A549 (cell line): Measurements from ENCODE around the gene GAL3ST2. TPM values are rescaled to one million over a fixed set of nuclear protein-coding genes. Genes with fewer than 3 reads are reported as not detected.

Experiments used
- ATAC-seq, 2 experiments: fragments of 200-7000 bp in 1 of 2; fragments of >200 bp in 1 of 2; cut with Nextera tagmentation in 1 of 2; cut with Tn5 transposase in 1 of 2; 3 replicates each; pipeline versions ENCODE4 v1.8.0 to v1.9.1; 2018 to 2020; ENCODE audit warnings: mild to moderate bottlenecking in 1 of 2, moderate library complexity in 1 of 2
- CTCF ChIA-PET: fragments of 300-600 bp; sonication (Branson Sonifier 250); formaldehyde crosslinking; extraction: SDS; loops from one replicate; lab custom pipeline; 2021; ENCODE audit warnings: antibody characterized with exemption, inconsistent platforms; lab: Yijun Ruan, JAX
- POLR2A ChIA-PET: fragments of 350-600 bp; formaldehyde crosslinking; extraction: SDS; loops from one replicate; lab custom pipeline; 2021; ENCODE audit warnings: antibody characterized with exemption, inconsistent platforms; lab: Yijun Ruan, JAX
- DNase-seq, 2 experiments: peaks; one replicate each; pipeline versions ENCODE4 v3.0.0 to v3.0.0-alpha.2; 2011 to 2016; ENCODE audit warnings: low read depth in 1 of 2, low spot score in 1 of 2
- FAIRE-seq: peaks from 2 replicates; lab custom pipeline; 2011; peaks lifted over from hg19 to GRCh38; lab: Jason Lieb, UNC
- H3K27ac ChIP-seq, 2 experiments: fragments of >200 bp; sonication (Bioruptor Twin); formaldehyde crosslinking; 3 replicates each; pipeline ENCODE4 v1.5.1; 2016 to 2017
- H3K4me1 ChIP-seq: fragments of >200 bp; sonication (Bioruptor Twin); formaldehyde crosslinking; 3 replicates; pipeline ENCODE4 v1.6.1; 2016
- H3K4me2 ChIP-seq: fragments of >200 bp; sonication (Bioruptor Twin); formaldehyde crosslinking; 3 replicates; pipeline ENCODE4 v1.6.1; 2016
- H3K4me3 ChIP-seq: fragments of >200 bp; sonication (Bioruptor Twin); formaldehyde crosslinking; 3 replicates; pipeline ENCODE4 v1.5.1; 2016
- H3K9me3 ChIP-seq: fragments of >200 bp; sonication (Bioruptor Twin); formaldehyde crosslinking; 3 replicates; pipeline ENCODE4 v1.6.1; 2016
- BCL3 ChIP-seq: fragments of >200 bp; sonication (Bioruptor Twin); formaldehyde crosslinking; IDR thresholded peaks from 3 replicates; pipeline ENCODE4 v1.6.1; 2016
- BHLHE40 ChIP-seq: IDR thresholded peaks from 2 replicates; pipeline ENCODE4 v1.6.1; 2012; ENCODE audit warnings: low read depth, low read length, inconsistent platforms
- CEBPB ChIP-seq, 2 experiments: fragments of >200 bp in 1 of 2; sonication (Bioruptor Twin) in 1 of 2; formaldehyde crosslinking in 1 of 2; IDR thresholded peaks; 2 replicates each; pipeline ENCODE4 v1.6.1; 2012 to 2016
- FOSB ChIP-seq: fragments of 250-450 bp; sonication (Bioruptor Pico); IDR thresholded peaks from 2 replicates; pipeline ENCODE4 v1.5.0; 2020; ENCODE audit warnings: mild to moderate bottlenecking, moderate library complexity
- FOSL2 ChIP-seq, 2 experiments: fragments of 450-650 bp in 1 of 2; fragments of >200 bp in 1 of 2; sonication (Bioruptor Twin) in 1 of 2; formaldehyde crosslinking; IDR thresholded peaks; 2 replicates each; pipeline versions ENCODE4 v1.5.0 to v1.6.1; 2016 to 2020; ENCODE audit warnings: mild to moderate bottlenecking in 1 of 2, moderate library complexity in 1 of 2
- HEYL ChIP-seq: fragments of 250-450 bp; sonication (Bioruptor Pico); IDR thresholded peaks from 2 replicates; pipeline ENCODE4 v1.8.0; 2021; ENCODE audit warnings: mild to moderate bottlenecking, moderate library complexity
- HOXB13 ChIP-seq: fragments of 250-450 bp; sonication (Bioruptor Pico); IDR thresholded peaks from 2 replicates; pipeline ENCODE4 v1.5.0; 2020; ENCODE audit warnings: low read depth, mild to moderate bottlenecking, moderate library complexity
- KDM1A ChIP-seq: fragments of 200-600 bp; sonication (generic); IDR thresholded peaks from 2 replicates; pipeline ENCODE4 v1.6.1; 2016; ENCODE audit warnings: low read depth, mild to moderate bottlenecking
- KDM5A ChIP-seq: fragments of 200-600 bp; sonication (generic); IDR thresholded peaks from 2 replicates; pipeline ENCODE4 v1.6.1; 2016; ENCODE audit warnings: antibody characterized with exemption, mild to moderate bottlenecking
- NPAS2 ChIP-seq: fragments of 250-450 bp; sonication (Bioruptor Pico); IDR thresholded peaks from 2 replicates; pipeline ENCODE4 v1.8.0; 2022; ENCODE audit warnings: mild to moderate bottlenecking, moderate library complexity, borderline replicate concordance
- NR3C1 ChIP-seq: fragments of >200 bp; sonication (Bioruptor Twin); formaldehyde crosslinking; IDR thresholded peaks from 3 replicates; pipeline ENCODE4 v1.6.1; 2017
- PBX3 ChIP-seq: IDR thresholded peaks from 2 replicates; pipeline ENCODE4 v1.6.1; 2012
- PHF8 ChIP-seq: fragments of 200-600 bp; sonication (generic); IDR thresholded peaks from 2 replicates; pipeline ENCODE4 v1.6.1; 2016; ENCODE audit warnings: low read depth, mild to moderate bottlenecking, antibody characterized with exemption, moderate library complexity, borderline replicate concordance
- POLR2AphosphoS2 ChIP-seq: conservative IDR thresholded peaks from 2 replicates; pipeline ENCODE4 v1.6.1; 2012; ENCODE audit warnings: low read length, improper control_type of control experiment, inconsistent platforms
- RCOR1 ChIP-seq: fragments of 150-350 bp; IDR thresholded peaks from 2 replicates; pipeline ENCODE4 v1.6.1; 2014; ENCODE audit warnings: antibody characterized with exemption, low read length, low read depth
- RNF2 ChIP-seq: fragments of 200-600 bp; sonication (generic); IDR thresholded peaks from 2 replicates; pipeline ENCODE4 v1.6.1; 2016; ENCODE audit warnings: low read depth, mild to moderate bottlenecking, antibody characterized with exemption, moderate library complexity, borderline replicate concordance
- SMC3 ChIP-seq: fragments of >200 bp; sonication (Bioruptor Twin); formaldehyde crosslinking; IDR thresholded peaks from 3 replicates; pipeline ENCODE4 v1.6.1; 2018; ENCODE audit warnings: inconsistent platforms
- TFCP2L1 ChIP-seq: fragments of 250-450 bp; sonication (Bioruptor Pico); IDR thresholded peaks from 2 replicates; pipeline ENCODE4 v1.5.0; 2021; ENCODE audit warnings: mild to moderate bottlenecking
- TP53 ChIP-seq: fragments of 250-450 bp; sonication (Bioruptor Pico); IDR thresholded peaks from 2 replicates; pipeline ENCODE4 v1.5.0; 2021; ENCODE audit warnings: mild to moderate bottlenecking, moderate library complexity
- ZC3H11A ChIP-seq: fragments of 450-650 bp; IDR thresholded peaks from 2 replicates; pipeline ENCODE4 v1.6.1; 2014; ENCODE audit warnings: antibody characterized with exemption, mild to moderate bottlenecking
- ZNF302 ChIP-seq: fragments of 250-450 bp; sonication (Bioruptor Pico); IDR thresholded peaks from 2 replicates; pipeline ENCODE4 v1.9.0; 2021; ENCODE audit warnings: inconsistent platforms, mild to moderate bottlenecking, moderate library complexity
- ZSCAN20 ChIP-seq: fragments of 250-450 bp; sonication (Bioruptor Pico); IDR thresholded peaks from 2 replicates; pipeline ENCODE4 v1.8.0; 2022; ENCODE audit warnings: mild to moderate bottlenecking, moderate library complexity
- WGBS: methylation state at CpG from one replicate; pipeline ENCODE4 v1.1.6; 2017; ENCODE audit errors: missing lambda C conversion rate; 5-methylcytosine and 5-hydroxymethylcytosine counted together
- polyA plus RNA-seq, 4 experiments: library from polyadenylated mRNA; depleted of rRNA in 3 of 4; stranded (reverse); fragments of >200 nt; fragmentation: RNase III in 1 of 4; extraction: RNeasy Plus Mini Kit Qiagen cat#74134 plus additional on column Dnase treatment in 1 of 4; gene quantifications; 2 replicates in 3 of 4; 3 replicates in 1 of 4; pipeline ENCODE4 v1.2.3, GENCODE V29; 2011 to 2017
- TF ChIP-seq, protein P1 (sequence below): fragments of >200 bp; sonication (Bioruptor Twin); formaldehyde crosslinking; IDR thresholded peaks from 2 replicates; pipeline ENCODE4 v1.6.1; 2016
- TF ChIP-seq, protein P2 (sequence below): fragments of 250-450 bp; sonication (Bioruptor Pico); IDR thresholded peaks from 2 replicates; pipeline ENCODE4 v1.5.0; 2020; ENCODE audit warnings: low read depth, mild to moderate bottlenecking, moderate library complexity

The GAL3ST2 gene
- polyA plus RNA-seq, 2 of the 4 experiments (the other 2 are of a cell fraction), result 0.61 TPM; not detected in 1

DNA sequence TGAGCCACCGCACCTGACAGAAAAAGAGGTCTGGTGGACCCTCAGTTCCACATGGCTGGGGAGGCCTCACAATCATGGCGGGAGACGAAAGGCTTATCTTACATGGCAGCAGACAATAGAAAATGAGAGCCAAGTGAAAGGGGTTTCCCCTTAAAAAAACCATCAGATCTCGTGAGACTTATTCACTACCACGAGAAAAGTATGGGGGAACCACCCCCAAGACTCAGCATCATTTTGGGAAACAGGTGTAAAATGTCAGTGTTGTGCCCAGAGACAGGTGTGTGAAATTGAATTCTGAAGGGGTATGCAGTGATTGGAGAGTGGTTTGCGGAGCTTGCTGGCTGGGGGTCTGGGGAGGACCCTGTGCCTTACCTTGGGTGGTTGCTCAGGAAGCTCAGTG is 46.8 kb upstream of the GAL3ST2 start (continued):
- TF ChIP-seq POLR2AphosphoS2 (no peak), KDM5A (no peak), PBX3 (no peak), BHLHE40 (no peak), ZNF302 (no peak)

GRCh38 chr2:241730671-241731293 is 45.8 kb upstream of the GAL3ST2 start:
- FAIRE-seq (no peak), DNase-seq (no peak), ATAC-seq (no peak)
- Histone ChIP-seq H3K9me3 (no peaks in the 10 kb centered on the region), H3K4me3 (no peak overlapping the region), H3K4me2 (no peak overlapping the region), H3K4me1 (peaks cover 3% of the 10 kb centered on the region; the same call in 1 of the 3 replicates), H3K27ac (no peak overlapping the region)
- CTCF ChIA-PET, result interaction anchor here (0.7 to 1.7 kb wide), 5 partner anchors 9 to 148 kb away, joined by 3 to 7 read pairs (median 3); partner anchors contain the start of gene ING5
- POLR2A ChIA-PET, result no interaction called here
- no peak for TF ChIP-seq KDM1A
- TF ChIP-seq HEYL (CRISPR knock-in tag), result no peak
- TF ChIP-seq NR3C1, result no peak
- TF ChIP-seq BCL3, result no peak
- no peak for TF ChIP-seq FOSL2 (IDR thresholded peaks at IDR 0.05)
- no peak for TF ChIP-seq FOSL2 (CRISPR knock-in tag; IDR thresholded peaks at IDR 0.05)
- TF ChIP-seq, protein P1, sequence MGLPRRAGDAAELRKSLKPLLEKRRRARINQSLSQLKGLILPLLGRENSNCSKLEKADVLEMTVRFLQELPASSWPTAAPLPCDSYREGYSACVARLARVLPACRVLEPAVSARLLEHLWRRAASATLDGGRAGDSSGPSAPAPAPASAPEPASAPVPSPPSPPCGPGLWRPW, result no peak
- TF ChIP-seq NPAS2 (CRISPR knock-in tag), result no peak
- TF ChIP-seq TFCP2L1 (CRISPR knock-in tag), result no peak
- TF ChIP-seq TP53 (CRISPR knock-in tag), result no peak
- TF ChIP-seq HOXB13 (CRISPR knock-in tag), result no peak
- TF ChIP-seq FOSB (CRISPR knock-in tag), result no peak
- TF ChIP-seq SMC3, result no peak
- TF ChIP-seq PHF8, result no peak
- TF ChIP-seq RCOR1, result no peak
- no peak for TF ChIP-seq ZC3H11A
- TF ChIP-seq ZSCAN20, result no peak
- TF ChIP-seq, protein P2, sequence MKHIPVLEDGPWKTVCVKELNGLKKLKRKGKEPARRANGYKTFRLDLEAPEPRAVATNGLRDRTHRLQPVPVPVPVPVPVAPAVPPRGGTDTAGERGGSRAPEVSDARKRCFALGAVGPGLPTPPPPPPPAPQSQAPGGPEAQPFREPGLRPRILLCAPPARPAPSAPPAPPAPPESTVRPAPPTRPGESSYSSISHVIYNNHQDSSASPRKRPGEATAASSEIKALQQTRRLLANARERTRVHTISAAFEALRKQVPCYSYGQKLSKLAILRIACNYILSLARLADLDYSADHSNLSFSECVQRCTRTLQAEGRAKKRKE (CRISPR knock-in tag), result no peak
- TF ChIP-seq CEBPB (IDR thresholded peaks at IDR 0.05), result no peak
- TF ChIP-seq RNF2, result no peak
- 83% methylated on average over 12 of the region's 12 CpGs for WGBS
